ENCODE measurements around the gene ASXL2.

DNA sequence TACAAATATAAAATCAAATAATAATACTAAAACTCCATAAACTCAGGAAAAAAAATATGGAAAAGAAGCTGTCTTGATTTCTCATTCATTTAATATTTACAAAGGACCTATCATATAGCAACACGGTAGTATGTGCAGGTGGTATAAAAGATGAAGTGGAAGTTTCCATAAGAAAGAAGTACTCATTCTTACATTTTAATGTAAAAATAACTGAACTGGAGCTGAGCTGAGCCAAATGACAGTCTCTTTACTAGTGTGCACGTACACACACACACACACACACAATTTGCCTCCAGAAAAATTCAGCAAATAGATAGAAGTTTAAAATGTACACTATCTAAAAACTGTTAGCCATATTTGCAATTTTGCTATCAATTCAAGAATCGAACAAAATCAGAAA, 54.1 kb downstream of the ASXL2 start:
- TF ChIP-seq, protein P1, sequence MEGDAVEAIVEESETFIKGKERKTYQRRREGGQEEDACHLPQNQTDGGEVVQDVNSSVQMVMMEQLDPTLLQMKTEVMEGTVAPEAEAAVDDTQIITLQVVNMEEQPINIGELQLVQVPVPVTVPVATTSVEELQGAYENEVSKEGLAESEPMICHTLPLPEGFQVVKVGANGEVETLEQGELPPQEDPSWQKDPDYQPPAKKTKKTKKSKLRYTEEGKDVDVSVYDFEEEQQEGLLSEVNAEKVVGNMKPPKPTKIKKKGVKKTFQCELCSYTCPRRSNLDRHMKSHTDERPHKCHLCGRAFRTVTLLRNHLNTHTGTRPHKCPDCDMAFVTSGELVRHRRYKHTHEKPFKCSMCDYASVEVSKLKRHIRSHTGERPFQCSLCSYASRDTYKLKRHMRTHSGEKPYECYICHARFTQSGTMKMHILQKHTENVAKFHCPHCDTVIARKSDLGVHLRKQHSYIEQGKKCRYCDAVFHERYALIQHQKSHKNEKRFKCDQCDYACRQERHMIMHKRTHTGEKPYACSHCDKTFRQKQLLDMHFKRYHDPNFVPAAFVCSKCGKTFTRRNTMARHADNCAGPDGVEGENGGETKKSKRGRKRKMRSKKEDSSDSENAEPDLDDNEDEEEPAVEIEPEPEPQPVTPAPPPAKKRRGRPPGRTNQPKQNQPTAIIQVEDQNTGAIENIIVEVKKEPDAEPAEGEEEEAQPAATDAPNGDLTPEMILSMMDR (IDR thresholded peaks at IDR 0.05), result no peak
- no peak for TF ChIP-seq POLR2A (IDR thresholded peaks at IDR 0.05)
